SKM-1 treated with dmso at 0.1 percent for 144 hours (cell line): ENCODE data around the gene EXOC2.

Experiments used
- DNase-seq: peaks from one replicate; lab custom pipeline; 2025; ENCODE audit not compliant: unreplicated experiment; lab: John Stamatoyannopoulos, UW

EXOC2 gene

GRCh38 chr6:527989-528673 is 164.8 kb downstream of the EXOC2 start:
- DNase-seq, result no peak

- no peak for DNase-seq
Observed at GRCh38 chr6:524803-525202, 168.1 kb downstream of the EXOC2 start.

DNA sequence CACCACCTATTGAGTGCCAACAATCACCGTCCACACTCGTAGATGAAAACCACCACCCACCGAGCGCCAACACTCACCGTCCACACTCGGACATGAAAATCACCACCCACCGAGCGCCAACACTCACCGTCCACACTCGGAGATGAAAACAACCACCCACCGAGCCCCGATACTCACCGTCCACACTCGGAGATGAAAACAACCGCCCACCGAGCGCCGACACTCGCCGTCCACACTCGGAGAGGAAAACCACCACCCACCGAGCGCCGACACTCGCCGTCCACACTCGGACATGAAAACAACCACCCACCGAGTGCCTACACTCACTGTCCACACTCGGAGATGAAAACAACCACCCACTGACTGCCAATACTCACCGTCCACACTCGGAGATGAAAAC is 172.1 kb downstream of the EXOC2 start:
- no peak for DNase-seq

- no peak for DNase-seq
Observed at GRCh38 chr6:518218-518617, 174.7 kb downstream of the EXOC2 start.

GRCh38 chr6:516213-516612 is 176.7 kb downstream of the EXOC2 start:
- DNase-seq, result no peak

DNA sequence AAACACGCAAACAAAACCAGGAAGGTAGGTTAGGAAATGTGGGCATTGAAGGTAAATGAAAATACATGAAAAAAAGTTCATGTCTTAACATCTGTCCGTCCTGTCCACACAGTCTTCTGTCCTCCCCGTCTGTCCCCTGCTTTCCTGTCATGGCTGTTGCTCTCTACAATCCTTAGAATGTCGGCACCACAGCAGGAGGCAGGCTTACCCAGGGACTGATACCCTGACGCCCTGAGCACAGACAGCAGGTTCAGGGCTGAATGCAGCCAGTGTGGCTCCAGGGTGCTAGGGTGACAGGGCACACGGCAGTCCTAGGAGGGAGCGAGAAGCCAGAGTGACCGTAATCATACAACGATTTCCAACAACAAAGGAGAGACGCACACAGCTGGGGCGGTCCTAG is 177.7 kb downstream of the EXOC2 start:
- DNase-seq, result no peak

GRCh38 chr6:514396-514978 is 178.5 kb downstream of the EXOC2 start:
- no peak for DNase-seq

DNA sequence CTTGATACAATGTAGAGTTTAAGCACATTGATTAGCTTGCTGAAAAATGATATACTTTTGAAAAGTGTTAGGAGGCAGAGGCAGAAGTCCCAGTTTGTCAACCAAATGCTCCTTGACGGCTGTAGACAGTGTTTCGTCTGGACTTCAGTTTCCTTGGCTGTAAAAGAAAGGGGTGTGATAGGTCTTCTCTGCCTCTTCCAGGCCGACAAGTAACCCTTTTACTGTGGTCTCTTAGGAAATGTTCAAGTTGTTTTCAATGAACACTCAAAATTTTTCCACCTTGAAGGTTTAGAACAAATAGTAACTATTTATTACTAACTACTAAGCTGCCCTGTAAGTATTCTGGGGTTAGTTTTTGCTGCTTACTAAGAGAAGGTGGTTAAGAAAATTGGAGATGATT is 179.0 kb downstream of the EXOC2 start:
- DNase-seq, result no peak

DNA sequence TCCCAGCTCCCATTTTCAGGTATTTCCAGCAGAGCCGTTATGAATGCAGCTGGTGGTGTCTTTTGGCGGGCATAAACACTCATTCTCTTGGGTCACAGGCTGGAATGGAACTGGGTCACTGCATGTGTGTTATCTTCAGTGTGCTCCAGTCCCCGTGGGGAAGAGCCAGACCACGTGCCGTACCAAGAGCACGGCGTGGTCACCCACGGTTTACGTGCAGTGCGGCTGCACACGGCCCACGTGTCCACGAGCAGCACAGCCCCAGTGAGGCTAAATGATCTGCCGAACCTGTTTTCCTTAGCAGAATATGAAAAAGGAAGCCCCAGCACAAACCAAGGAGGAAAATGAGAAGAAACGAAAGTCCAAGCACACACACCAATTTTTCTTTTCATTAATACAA is 179.9 kb downstream of the EXOC2 start:
- no peak for DNase-seq

GRCh38 chr6:511488-512137 is 181.3 kb downstream of the EXOC2 start:
- DNase-seq, result no peak

DNA sequence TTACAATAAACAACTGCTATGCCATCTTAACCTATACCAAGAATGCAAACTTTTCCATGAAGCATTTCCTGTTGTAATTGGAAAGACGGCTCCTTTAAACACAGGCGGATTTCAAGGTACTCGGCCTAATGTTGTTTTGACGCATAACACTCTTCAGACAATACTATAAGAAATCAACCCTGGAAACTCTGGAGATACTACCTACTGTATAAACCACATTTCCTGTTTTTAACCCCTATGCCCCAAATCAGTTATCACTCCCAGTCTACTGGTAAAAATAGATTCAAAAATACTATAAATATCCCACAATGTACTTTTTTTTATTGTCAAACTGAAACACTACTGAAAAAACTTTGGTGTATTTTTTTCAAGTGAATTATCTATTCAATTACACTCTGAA is 183.3 kb downstream of the EXOC2 start:
- DNase-seq, result no peak

DNA sequence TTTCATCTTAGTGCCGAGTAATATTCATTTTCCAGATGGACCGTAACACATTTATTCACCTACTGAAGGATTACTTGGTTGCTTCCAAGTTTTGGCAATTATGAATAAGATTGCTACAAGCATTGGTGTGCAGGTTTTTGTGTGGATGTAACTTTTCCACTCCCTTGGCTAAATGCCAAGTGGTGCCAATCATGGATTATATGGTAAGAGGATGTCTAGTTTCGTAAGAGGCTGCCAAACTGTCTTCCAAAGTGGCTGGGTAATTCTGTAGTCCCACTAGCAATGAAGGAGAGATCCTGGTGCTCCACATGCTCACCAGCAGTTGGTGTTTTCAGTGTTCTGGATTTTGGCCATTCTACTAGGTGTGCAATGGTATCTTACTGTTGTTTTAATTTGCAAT is 184.3 kb downstream of the EXOC2 start:
- DNase-seq, result no peak

- DNase-seq, result no peak
Observed at GRCh38 chr6:508006-508405, 184.9 kb downstream of the EXOC2 start.

DNA sequence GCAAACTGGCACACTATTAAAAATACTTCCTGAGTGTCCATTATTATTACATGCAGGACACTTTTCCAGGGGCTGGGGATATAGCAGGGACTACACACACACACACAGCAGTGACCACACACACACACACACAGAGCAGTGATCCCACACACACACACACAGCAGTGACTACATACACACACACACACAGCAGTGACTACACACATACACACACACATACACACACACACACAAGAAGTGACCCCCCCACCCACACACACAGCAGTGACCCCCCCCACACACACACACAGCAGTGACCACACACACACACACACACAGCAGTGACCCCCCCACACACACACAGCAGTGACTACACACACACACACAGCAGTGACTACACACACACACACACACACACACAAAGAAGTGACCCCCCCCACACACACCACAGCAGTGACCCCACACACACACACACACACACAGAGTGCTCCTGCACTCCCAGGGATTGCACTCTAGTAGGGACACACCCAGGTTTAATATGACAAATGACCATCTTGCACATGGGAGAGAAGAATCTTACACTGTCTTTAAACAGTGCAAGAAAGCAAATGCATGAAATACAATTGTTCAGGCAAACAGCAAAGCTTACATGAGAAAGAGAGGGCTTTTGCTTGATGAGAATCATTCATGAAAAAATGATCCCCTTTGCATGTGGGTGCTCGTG is 185.9 kb downstream of the EXOC2 start:
- DNase-seq, result no peak

- DNase-seq, result no peak
Observed at GRCh38 chr6:506508-506907, 186.4 kb downstream of the EXOC2 start.

- DNase-seq, result no peak
Observed at GRCh38 chr6:505374-505773, 187.6 kb downstream of the EXOC2 start.

- DNase-seq, result no peak
Observed at GRCh38 chr6:504446-504980, 188.4 kb downstream of the EXOC2 start.

DNA sequence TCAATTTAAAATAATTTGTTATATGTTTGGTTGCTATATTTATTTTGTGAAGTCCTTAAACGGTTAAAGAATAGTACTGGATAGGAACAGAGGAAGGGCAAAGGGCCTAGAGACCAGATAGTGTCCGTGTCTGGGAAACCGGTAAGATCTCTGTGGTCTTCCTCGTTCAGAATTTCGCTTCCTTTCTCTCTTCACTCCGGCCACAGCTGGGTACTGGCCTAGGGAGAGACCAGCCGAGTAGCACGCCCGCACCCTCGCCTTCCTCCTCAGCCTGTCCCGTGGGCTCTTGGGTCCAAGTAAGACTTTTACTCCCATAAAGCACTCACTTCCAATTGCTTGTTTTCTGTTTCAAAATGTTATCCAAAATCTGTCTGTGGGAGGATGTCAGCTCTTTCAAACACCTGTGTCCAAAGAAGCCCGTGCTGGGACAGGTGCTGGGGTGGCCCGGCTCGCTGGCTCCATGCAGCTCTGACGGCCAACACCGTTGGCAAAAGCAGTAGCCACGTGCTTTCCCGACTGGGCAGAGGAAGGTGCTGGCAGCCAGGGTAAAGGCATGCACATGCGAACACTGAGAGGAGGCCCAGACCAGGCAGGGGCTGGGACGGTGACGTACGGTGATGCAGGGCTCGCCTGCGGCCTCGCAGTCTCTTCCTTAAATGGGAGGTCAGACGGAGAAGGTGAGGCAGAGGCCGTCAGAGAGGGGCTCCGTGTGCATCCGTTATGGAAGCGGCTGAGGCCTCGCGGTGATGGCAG is 189.2 kb downstream of the EXOC2 start:
- DNase-seq, result no peak

GRCh38 chr6:502761-503160 is 190.2 kb downstream of the EXOC2 start:
- no peak for DNase-seq

GRCh38 chr6:501891-502601 is 190.9 kb downstream of the EXOC2 start:
- no peak for DNase-seq
